Stomach smooth muscle (tissue), 2 donors: ENCODE measurements around the gene ANXA2.
"Not testable (repeated sequence)": the region's sequence is repeated elsewhere in the genome, so short reads cannot be mapped to it uniquely, and the experiment has no call there.

Experiments used
- H3K27ac ChIP-seq: one replicate; pipeline ENCODE4 v1.7.0; 2013; ENCODE audit warnings: mild to moderate bottlenecking, low read length, inconsistent platforms
- H3K27me3 ChIP-seq, 2 donors: one replicate each; pipeline ENCODE4 v1.7.0; 2013; ENCODE audit warnings: low read length in 2 of 2; ENCODE audit not compliant: insufficient read depth in 2 of 2, control insufficient read depth in 1 of 2
- H3K36me3 ChIP-seq, 2 donors: one replicate each; pipeline ENCODE4 v1.7.0; 2013; ENCODE audit warnings: low read length in 2 of 2; ENCODE audit not compliant: control insufficient read depth in 2 of 2, insufficient read depth in 2 of 2
- H3K4me1 ChIP-seq: one replicate; pipeline ENCODE4 v1.7.0; 2013; ENCODE audit warnings: low read length; ENCODE audit not compliant: control insufficient read depth, insufficient read depth
- H3K4me3 ChIP-seq, 2 donors: one replicate each; pipeline ENCODE4 v1.7.0; 2013; ENCODE audit warnings: low read length in 2 of 2
- H3K9ac ChIP-seq, 2 donors: one replicate each; pipeline ENCODE4 v1.7.0; 2013; ENCODE audit warnings: low read length in 2 of 2, mild to moderate bottlenecking in 1 of 2
- H3K9me3 ChIP-seq, 2 donors: one replicate each; pipeline ENCODE4 v1.7.0; 2013; ENCODE audit warnings: low read length in 2 of 2; ENCODE audit not compliant: control insufficient read depth in 2 of 2
- donor health status: healthy.
- donor health status: Pancreatic carcinoma.

The ANXA2 gene

DNA sequence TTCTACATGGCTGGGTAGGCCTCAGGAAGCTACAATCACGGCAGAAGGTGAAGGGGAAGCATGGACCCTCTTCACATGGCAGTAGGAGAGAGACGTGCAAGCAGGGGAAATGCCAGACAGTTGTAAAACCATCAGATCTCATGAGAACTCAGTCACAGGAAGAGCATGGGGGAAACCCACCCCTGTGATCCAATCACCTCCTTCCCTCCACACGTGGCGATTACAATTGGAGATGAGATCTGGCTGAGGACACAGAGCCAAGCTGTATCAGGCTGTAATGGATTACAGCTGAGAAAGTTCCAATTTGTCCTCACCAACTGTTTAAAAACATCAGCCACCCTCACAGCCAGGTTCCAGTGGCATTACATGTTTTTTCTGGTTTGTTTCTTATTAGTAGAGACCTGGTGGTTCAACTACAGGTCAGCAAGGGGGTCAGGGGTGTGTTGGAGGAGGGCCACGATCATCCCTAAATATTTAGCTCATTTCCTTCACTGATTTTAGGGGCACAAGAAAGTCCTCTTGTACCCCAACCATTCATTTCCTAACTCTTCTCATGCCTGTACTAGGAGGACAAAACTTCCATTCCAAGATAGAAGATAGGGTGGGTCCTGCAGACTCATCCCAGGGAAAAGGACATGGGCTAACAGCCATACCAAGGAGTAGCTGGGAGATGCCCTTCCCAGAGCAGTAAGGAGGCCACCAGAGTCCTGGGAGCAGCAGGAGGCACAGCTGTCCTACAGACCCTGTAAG is 54.4 kb downstream of the ANXA2 start:
- Histone ChIP-seq H3K4me1 (peaks cover 17% of the 10 kb centered on the region), H3K9ac (no peak overlapping the region), H3K36me3 (peaks cover 24 to 27% of the 10 kb centered on the region in 2 donors), H3K27me3 (no peaks in the 10 kb centered on the region), H3K4me3 (no peak overlapping the region), H3K27ac (peak overlapping the region; percentile 41), H3K9me3 (no peaks in the 10 kb centered on the region)

DNA sequence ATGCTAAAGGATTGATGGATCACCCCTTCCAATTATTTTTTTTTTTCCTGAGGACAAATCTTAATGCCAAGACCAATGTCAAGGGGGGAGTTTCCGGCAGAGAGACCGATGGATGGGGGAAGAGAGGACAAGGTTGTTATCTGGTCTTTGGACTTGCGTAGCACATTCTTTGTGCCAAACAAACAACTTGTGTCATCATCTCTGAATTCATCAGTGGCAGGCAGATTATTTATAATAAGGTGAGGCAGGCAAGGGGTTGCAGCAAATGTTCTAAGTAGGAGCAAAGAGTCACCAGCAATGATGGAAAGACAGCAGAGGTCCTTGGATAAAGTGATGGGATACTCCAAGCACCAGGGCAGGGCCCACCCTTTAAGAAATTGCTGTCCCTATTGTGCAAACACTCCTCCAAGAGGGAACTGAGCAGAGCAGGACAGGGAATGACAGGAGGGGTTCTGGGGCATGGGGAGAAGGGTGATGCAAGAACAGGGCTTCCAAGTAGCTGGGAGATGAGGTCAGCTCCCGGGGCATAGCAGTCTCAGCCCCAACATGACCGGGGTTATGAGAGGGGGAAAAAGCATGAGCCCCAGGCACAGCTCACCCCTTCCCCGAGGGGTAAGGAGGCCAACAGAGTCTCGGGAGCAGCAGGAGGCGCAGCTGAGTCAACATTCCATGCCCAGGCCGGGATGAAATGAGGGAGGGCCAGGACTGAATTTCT is 57.4 kb downstream of the ANXA2 start:
- Histone ChIP-seq H3K9ac (no peak overlapping the region), H3K9me3 (no peaks in the 10 kb centered on the region), H3K27me3 (no peaks in the 10 kb centered on the region), H3K27ac (no peak overlapping the region), H3K4me3 (no peak overlapping the region), H3K4me1 (peaks cover 11% of the 10 kb centered on the region), H3K36me3 (peaks cover 0 to under 1% of the 10 kb centered on the region in 2 donors)

DNA sequence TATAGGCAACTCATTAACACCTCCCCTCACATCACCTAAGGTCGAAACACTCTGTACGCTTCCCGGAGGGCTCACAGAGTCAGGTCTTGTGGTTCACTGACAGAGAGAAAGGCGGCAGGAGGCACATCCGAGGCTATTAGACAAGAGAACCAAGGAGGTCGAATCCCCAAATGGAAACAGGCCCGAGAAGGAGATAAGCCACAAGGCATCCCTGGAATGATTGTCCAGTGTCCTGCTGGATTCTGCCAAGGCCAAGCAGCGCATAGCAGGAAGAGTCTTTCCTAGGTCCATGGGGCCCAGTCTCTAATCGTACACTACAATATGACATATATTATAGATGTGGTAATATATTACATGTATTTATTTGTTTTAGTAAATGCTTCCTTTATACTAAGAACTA is 58.5 kb downstream of the ANXA2 start:
- Histone ChIP-seq H3K36me3 (no peaks in the 10 kb centered on the region), H3K27ac (no peak overlapping the region), H3K27me3 (no peaks in the 10 kb centered on the region), H3K4me1 (peaks cover 11% of the 10 kb centered on the region), H3K4me3 (no peak overlapping the region), H3K9ac (no peak overlapping the region), H3K9me3 (no peaks in the 10 kb centered on the region)

DNA sequence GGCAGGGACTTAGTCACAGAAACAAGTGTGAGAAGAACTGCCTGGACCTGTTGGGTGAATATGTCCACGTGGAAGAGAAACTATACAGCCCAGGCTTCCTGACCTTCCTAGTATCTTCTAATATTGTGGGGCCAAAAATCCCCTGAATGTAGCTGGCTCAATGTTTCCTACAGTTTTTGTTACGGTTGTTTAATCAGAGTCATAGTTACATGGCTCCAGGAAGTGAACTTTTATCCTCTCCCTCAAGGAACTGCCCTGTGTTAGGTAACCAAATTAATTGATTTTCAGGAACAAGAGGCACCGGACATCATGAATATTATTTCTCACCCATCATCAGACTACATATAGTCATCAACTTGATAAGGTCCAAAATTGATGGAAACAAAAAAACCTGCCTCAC is 59.0 kb downstream of the ANXA2 start:
- no peak overlapping the region for H3K27ac ChIP-seq

DNA sequence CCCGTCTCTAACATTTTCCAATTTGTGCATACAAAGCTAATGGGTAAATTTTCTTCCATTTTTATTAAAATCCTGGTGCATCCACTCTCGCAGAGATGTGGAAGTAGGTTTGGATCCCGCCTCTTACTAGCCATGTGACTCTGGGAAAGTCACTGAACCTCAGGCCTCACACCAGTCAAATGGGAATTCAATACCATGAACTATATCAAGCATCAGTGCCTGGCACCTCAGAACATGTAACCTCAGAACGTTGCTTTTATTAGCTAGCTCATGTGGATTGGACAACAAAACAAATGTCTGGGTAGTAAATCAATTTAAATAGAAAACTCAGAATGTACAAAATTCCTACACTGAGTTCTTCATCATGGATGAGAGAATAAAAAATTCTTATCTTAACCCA is 60.7 kb downstream of the ANXA2 start:
- H3K27ac ChIP-seq: no peak overlapping the region
- H3K9me3 ChIP-seq: no peaks in the 10 kb centered on the region
- H3K4me1 ChIP-seq: no peaks in the 10 kb centered on the region
- H3K9ac ChIP-seq: no peak overlapping the region
- H3K36me3 ChIP-seq: no peaks in the 10 kb centered on the region
- no peak overlapping the region for H3K4me3 ChIP-seq
- H3K27me3 ChIP-seq: no peaks in the 10 kb centered on the region

More for the DNA sequence above, 59.0 kb downstream of the ANXA2 start:
- Histone ChIP-seq H3K4me3 (no peak overlapping the region), H3K9me3 (no peaks in the 10 kb centered on the region), H3K9ac (no peak overlapping the region), H3K27me3 (no peaks in the 10 kb centered on the region), H3K36me3 (no peaks in the 10 kb centered on the region), H3K4me1 (peaks cover 8% of the 10 kb centered on the region)

DNA sequence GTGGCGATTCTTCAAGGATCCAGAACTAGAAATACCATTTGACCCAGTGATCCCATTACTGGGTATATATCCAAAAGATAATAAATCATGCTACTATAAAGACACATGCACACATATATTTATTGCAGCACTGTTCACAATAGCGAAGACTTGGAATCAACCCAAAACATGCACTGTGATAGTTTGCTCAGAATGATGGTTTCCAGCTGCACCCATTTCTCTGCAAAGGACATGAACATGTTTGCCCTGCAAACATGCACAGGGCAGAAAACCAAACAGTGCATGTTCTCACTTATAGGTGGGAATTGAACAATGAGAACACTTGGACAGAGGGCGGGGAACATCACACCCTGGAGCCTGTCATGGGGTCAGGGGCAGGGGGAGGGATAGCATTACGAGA is 62.5 kb downstream of the ANXA2 start:
- H3K36me3 ChIP-seq, H3K9me3 ChIP-seq, H3K4me1 ChIP-seq, H3K27me3 ChIP-seq, H3K4me3 ChIP-seq, H3K27ac ChIP-seq, H3K9ac ChIP-seq: not testable (repeated sequence)

DNA sequence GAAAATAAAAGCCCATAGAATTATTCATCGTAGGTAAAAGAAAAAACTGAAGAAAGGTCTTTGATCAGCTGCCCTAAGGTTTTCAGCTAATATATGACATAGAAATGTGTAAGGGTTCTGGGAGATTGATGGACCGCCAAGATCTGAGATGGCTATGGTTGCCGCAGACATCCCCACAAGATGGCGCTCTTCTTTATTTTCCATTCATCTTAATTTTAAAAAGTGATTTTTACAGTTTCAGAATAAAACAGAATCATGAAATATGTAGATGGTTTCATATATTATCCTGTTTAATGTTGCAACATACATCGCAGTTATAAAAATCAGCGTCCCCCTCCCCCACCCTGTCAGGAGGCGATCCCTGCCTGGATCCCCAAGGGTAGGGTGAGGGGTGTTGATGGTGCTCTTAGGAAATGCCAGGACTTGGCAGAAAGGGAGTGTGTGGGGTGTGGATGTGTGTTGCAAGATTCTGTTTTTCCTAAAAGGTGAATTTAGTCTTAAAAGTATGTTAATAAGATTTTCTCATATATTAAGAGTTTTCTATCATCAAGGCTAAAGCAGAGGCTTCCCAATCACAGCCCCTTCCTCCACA is 68.8 kb downstream of the ANXA2 start:
- H3K4me1 ChIP-seq: no peaks in the 10 kb centered on the region
- no peak overlapping the region for H3K27ac ChIP-seq
- no peaks in the 10 kb centered on the region for H3K36me3 ChIP-seq
- no peaks in the 10 kb centered on the region for H3K9me3 ChIP-seq
- no peak overlapping the region for H3K4me3 ChIP-seq
- H3K27me3 ChIP-seq: peaks cover 9 to 12% of the 10 kb centered on the region in 2 donors
- H3K9ac ChIP-seq: no peak overlapping the region

DNA sequence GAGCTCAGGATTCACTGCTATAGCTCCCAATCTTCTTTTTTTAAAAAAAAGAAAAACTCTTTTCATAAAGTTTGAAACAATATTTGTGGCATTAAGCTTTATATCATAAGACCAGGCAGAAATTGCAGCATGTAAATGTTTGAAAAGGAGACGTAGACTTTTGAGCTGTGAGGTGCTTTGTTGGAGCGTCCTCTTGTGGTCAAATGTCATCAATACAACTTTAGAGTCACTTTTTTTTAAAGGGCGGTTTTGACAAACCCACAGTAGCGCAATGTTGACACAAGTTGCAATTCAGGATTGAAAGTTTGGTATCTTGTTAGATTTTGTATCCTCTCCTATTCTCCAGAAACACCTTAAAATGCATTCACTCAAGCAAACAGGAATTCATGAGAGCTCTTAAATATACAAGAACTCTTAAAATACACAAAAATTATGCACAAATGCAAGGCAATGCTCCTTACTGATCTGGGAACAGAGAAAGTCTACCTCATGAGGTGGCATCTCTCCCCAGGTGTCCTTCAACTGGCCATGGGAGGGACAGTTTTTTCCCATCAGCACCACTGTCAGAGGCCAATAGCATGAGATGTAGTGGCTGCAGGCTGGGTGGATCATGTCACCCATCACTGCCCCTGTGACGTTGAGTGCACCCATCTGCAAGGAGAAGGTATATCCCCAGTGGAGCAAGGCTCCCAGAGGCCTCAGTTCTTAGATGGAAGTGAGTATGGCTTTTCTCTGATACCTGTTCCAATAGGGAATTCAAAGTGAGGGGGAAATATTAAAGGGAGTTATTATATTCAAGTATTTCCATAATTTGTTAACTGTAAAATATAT is 70.7 kb downstream of the ANXA2 start:
- no peak overlapping the region for H3K4me3 ChIP-seq
- H3K27me3 ChIP-seq: peaks cover 9 to 12% of the 10 kb centered on the region in 2 donors
- H3K36me3 ChIP-seq: no peaks in the 10 kb centered on the region
- no peak overlapping the region for H3K27ac ChIP-seq
- no peaks in the 10 kb centered on the region for H3K9me3 ChIP-seq
- H3K9ac ChIP-seq: no peak overlapping the region
- H3K4me1 ChIP-seq: no peaks in the 10 kb centered on the region

DNA sequence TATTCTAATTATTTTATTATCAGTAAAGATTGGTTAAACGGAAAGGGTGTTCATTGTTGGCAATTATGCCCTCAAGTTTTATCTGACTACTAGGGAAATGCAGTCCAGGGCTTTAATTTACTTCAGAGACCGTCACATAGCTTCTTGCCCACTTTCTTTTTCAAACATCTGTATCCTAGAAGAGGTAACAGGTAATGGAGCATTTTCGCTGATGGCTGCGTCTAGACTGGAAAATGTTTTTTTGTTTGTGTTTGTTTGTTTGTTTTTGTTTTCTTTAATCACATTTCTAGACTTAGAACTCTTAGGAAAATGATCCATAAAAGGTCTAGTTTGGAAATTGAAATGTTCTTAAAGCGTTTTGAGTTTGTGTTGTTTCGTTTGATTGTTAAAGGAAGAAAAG is 71.4 kb downstream of the ANXA2 start:
- H3K36me3 ChIP-seq: no peaks in the 10 kb centered on the region
- peaks cover 9 to 12% of the 10 kb centered on the region in 2 donors for H3K27me3 ChIP-seq
- no peak overlapping the region for H3K27ac ChIP-seq
- H3K4me1 ChIP-seq: no peaks in the 10 kb centered on the region
- no peak overlapping the region for H3K4me3 ChIP-seq
- H3K9me3 ChIP-seq: no peaks in the 10 kb centered on the region
- no peak overlapping the region for H3K9ac ChIP-seq

DNA sequence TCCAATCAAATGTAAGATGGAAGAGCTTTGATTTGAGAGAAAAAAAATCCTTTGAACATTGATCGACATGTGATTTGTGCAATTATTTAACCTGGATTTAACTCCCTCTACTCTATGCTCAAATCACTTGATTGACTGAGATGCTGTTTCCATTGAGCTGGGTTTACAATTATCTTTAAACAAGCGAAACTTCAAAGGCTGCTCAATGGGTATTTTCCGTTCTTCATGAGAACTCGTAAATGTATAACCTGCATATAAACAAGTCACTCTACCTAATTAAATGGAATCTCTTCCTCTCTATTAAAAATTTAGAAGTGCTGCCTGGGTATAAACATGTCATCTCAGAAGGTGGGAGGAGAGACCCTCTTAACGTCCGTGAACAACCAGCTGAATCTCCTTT is 71.9 kb downstream of the ANXA2 start:
- H3K4me3 ChIP-seq: no peak overlapping the region
- H3K4me1 ChIP-seq: no peaks in the 10 kb centered on the region
- no peak overlapping the region for H3K27ac ChIP-seq
- no peaks in the 10 kb centered on the region for H3K9me3 ChIP-seq
- no peaks in the 10 kb centered on the region for H3K36me3 ChIP-seq
- no peak overlapping the region for H3K9ac ChIP-seq
- peaks cover 9 to 12% of the 10 kb centered on the region in 2 donors for H3K27me3 ChIP-seq
